ENCODE results near the gene DPH7.
A peak's percentile ranks its signal among the peaks of the same experiment; 100 is the strongest.

The DPH7 gene

DNA sequence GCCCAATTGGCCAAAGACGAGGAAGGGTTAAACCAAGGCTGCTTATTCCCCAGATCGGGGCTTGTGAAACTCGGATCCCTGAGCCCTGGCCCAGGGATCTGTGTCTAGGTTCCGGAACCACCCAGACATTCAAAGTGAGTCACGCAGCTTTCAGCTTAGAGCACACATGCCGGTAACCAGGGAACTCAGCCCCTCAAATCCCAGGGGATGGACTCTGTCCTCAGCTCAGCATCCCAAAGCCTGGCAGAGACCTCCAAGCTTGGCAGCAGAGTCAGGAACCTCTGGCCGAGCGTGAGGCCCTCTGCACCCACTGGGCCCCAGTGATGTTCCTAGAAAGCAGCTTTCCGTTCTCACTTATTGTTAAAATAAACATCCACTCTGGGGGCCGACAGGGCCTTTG is 33.6 kb downstream of the DPH7 start:
- no peak overlapping the region for H3K27ac ChIP-seq (ENCODE audit: low read depth, low read length)
- H3K79me1 ChIP-seq (ENCODE audit: low read length) = no peaks in the 10 kb centered on the region
- H4K5ac ChIP-seq (ENCODE audit: low read length) = no peak overlapping the region
- no CpG with 5 or more reads among the region's 10 CpGs for WGBS (ENCODE audit: extremely low coverage, insufficient coverage, low lambda C conversion rate)
- no peak overlapping the region for H2BK5ac ChIP-seq (ENCODE audit: low read length)
- no peaks in the 10 kb centered on the region for H3K4me1 ChIP-seq (ENCODE audit: control insufficient read depth, low read depth, low read length)
- no peak overlapping the region for H3K4ac ChIP-seq (ENCODE audit: low read depth, low read length)
- H3K9ac ChIP-seq (ENCODE audit: low read length) = no peak overlapping the region
- no peak overlapping the region for H2BK120ac ChIP-seq (ENCODE audit: low read depth, low read length)
- no peak overlapping the region for H3K18ac ChIP-seq (ENCODE audit: low read length)
- no peak overlapping the region for H4K8ac ChIP-seq (ENCODE audit: low read depth, low read length)
- H3K4me3 ChIP-seq (ENCODE audit: low read length) = no peak overlapping the region
- no peaks in the 10 kb centered on the region for H3K79me2 ChIP-seq (ENCODE audit: control insufficient read depth, insufficient read depth, low read length)
- H3K36me3 ChIP-seq (ENCODE audit: control insufficient read depth, insufficient read depth, low read length) = no peaks in the 10 kb centered on the region
- DNase-seq = no peak
- no peaks in the 10 kb centered on the region for H3K27me3 ChIP-seq (ENCODE audit: insufficient read depth, low read length, poor library complexity)
- no peak overlapping the region for H3K56ac ChIP-seq (ENCODE audit: low read length)
- no peak overlapping the region for H3K23ac ChIP-seq (ENCODE audit: low read length)
- no peak overlapping the region for H3K4me2 ChIP-seq (ENCODE audit: low read length)
- no peak overlapping the region for H2AK5ac ChIP-seq (ENCODE audit: low read length)
- H2BK15ac ChIP-seq (replicated peaks; ENCODE audit: low read depth) = no peak overlapping the region

DNA sequence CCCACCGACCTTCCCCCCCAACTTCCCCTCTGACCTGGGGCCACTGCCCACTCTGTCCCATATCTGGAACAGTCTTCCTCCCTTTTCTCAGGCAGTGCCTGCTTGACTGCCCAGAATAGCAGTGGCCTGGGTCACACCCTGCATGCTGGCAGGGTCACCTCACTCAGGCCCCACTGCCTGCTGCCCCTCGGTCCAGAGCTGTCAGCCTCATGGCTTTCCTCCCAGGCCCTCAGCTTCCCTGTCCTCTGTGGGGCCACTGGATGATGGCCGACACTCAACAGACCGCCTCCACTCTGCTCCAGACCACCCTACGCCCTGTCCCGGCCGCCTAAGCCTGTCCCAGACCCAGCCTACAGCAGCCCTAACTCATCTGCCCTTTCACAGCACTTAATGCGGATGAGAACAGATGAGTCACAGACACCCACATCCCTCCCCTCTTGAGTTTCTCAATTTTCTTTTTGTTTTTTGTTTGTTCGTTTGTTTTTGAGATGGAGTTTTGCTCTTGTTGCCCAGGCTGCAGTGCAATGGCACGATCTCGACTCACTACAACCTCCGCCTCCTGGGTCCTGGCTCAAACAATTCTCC is 34.5 kb downstream of the DPH7 start:
- Histone ChIP-seq H4K5ac (ENCODE audit: low read length) (no peak overlapping the region), H3K4ac (ENCODE audit: low read depth, low read length) (no peak overlapping the region), H3K27ac (ENCODE audit: low read depth, low read length) (no peak overlapping the region), H3K36me3 (ENCODE audit: control insufficient read depth, insufficient read depth, low read length) (no peaks in the 10 kb centered on the region), H3K79me1 (ENCODE audit: low read length) (no peaks in the 10 kb centered on the region), H3K27me3 (ENCODE audit: insufficient read depth, low read length, poor library complexity) (no peaks in the 10 kb centered on the region), H2BK120ac (ENCODE audit: low read depth, low read length) (no peak overlapping the region), H3K9ac (ENCODE audit: low read length) (no peak overlapping the region), H4K8ac (ENCODE audit: low read depth, low read length) (no peak overlapping the region), H3K4me3 (ENCODE audit: low read length) (no peak overlapping the region), H2BK5ac (ENCODE audit: low read length) (no peak overlapping the region), H2AK5ac (ENCODE audit: low read length) (no peak overlapping the region), H3K56ac (ENCODE audit: low read length) (no peak overlapping the region), H3K4me2 (ENCODE audit: low read length) (no peak overlapping the region), H2BK15ac (replicated peaks; ENCODE audit: low read depth) (no peak overlapping the region), H3K18ac (ENCODE audit: low read length) (no peak overlapping the region), H3K4me1 (ENCODE audit: control insufficient read depth, low read depth, low read length) (no peaks in the 10 kb centered on the region), H3K79me2 (ENCODE audit: control insufficient read depth, insufficient read depth, low read length) (no peaks in the 10 kb centered on the region), H3K23ac (ENCODE audit: low read length) (no peak overlapping the region)
- no CpG with 5 or more reads among the region's 12 CpGs for whole genome bisulfite sequencing (ENCODE audit: extremely low coverage, insufficient coverage, low lambda C conversion rate)
- no peak for DNase-seq

DNA sequence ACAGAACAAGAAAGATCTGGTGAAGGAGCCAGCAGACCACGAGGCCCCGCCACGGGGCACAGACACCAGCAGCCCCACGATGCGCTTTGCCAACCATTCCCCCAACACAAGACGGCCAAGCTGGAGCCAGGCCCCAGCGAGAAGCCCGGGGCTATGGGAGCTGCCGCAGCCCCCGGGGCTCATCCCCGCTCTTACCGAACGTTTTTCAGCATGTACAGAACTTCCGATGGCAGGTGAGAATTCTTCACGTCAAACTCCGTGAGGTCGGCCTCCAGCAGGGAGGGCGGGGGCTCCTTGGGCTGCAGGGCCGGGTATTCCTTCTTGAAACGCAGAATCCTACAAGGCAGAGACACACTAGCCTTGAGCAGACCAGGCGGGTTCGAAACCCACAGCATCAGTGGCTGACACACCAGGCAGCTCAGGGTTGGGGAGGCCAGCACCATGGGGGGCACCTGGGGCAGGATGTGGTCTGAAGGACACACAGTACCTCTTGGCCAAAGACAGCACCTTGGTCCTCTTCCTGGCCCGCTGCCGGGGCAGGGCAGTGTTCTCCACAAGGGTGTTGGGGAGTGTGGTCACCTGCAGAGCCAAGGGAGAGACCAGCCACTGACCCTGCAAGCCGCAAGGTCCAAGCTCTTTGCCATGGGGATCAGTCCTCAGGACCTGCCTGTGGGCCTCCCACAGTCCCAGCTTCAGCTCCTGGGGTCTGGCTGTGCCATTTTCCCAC is 35.3 kb downstream of the DPH7 start:
- no peak overlapping the region for H2BK120ac ChIP-seq (ENCODE audit: low read depth, low read length)
- no peak overlapping the region for H3K4ac ChIP-seq (ENCODE audit: low read depth, low read length)
- no peaks in the 10 kb centered on the region for H3K79me2 ChIP-seq (ENCODE audit: control insufficient read depth, insufficient read depth, low read length)
- H3K18ac ChIP-seq (ENCODE audit: low read length) = no peak overlapping the region
- H3K27ac ChIP-seq (ENCODE audit: low read depth, low read length) = no peak overlapping the region
- H3K36me3 ChIP-seq (ENCODE audit: control insufficient read depth, insufficient read depth, low read length) = no peaks in the 10 kb centered on the region
- no peak overlapping the region for H3K56ac ChIP-seq (ENCODE audit: low read length)
- H3K9ac ChIP-seq (ENCODE audit: low read length) = no peak overlapping the region
- no peaks in the 10 kb centered on the region for H3K27me3 ChIP-seq (ENCODE audit: insufficient read depth, low read length, poor library complexity)
- peak overlapping the region; percentile 66 for H3K23ac ChIP-seq (ENCODE audit: low read length)
- no peak overlapping the region for H4K8ac ChIP-seq (ENCODE audit: low read depth, low read length)
- H3K4me2 ChIP-seq (ENCODE audit: low read length) = no peak overlapping the region
- H3K79me1 ChIP-seq (ENCODE audit: low read length) = no peaks in the 10 kb centered on the region
- no peaks in the 10 kb centered on the region for H3K4me1 ChIP-seq (ENCODE audit: control insufficient read depth, low read depth, low read length)
- H2BK15ac ChIP-seq (replicated peaks; ENCODE audit: low read depth) = no peak overlapping the region
- H2AK5ac ChIP-seq (ENCODE audit: low read length) = no peak overlapping the region
- no peak overlapping the region for H4K5ac ChIP-seq (ENCODE audit: low read length)
- H2BK5ac ChIP-seq (ENCODE audit: low read length) = no peak overlapping the region
- no CpG with 5 or more reads among the region's 25 CpGs for whole genome bisulfite sequencing (ENCODE audit: extremely low coverage, insufficient coverage, low lambda C conversion rate)
- DNase-seq = no peak
- H3K4me3 ChIP-seq (ENCODE audit: low read length) = no peak overlapping the region

DNA sequence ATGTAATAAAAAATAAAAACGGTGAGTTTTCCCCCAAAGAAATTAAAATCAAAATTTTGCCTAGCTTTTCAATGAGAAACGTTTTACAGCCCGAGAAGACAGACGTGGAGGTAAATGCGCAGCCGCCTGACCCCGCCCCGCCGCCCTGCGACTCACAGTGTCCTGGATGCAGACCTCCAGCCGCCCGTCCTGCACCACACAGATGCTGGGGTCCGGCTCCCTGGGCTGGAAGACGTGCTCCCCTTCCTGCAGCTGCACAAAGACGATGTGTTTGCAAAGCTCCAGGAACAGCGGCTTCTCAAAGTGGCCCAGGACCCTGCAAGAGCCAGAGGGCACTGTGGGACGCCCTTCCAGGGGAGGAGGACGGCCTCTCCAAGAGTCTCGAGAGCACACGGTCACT is 36.2 kb downstream of the DPH7 start:
- H3K4me2 ChIP-seq (ENCODE audit: low read length) = no peak overlapping the region
- no peaks in the 10 kb centered on the region for H3K36me3 ChIP-seq (ENCODE audit: control insufficient read depth, insufficient read depth, low read length)
- H3K9ac ChIP-seq (ENCODE audit: low read length) = no peak overlapping the region
- H3K23ac ChIP-seq (ENCODE audit: low read length) = no peak overlapping the region
- no peak overlapping the region for H4K8ac ChIP-seq (ENCODE audit: low read depth, low read length)
- DNase-seq = no peak
- H2BK5ac ChIP-seq (ENCODE audit: low read length) = no peak overlapping the region
- no peak overlapping the region for H2BK120ac ChIP-seq (ENCODE audit: low read depth, low read length)
- no peak overlapping the region for H3K4ac ChIP-seq (ENCODE audit: low read depth, low read length)
- no peak overlapping the region for H2BK15ac ChIP-seq (replicated peaks; ENCODE audit: low read depth)
- H3K4me3 ChIP-seq (ENCODE audit: low read length) = no peak overlapping the region
- H3K27me3 ChIP-seq (ENCODE audit: insufficient read depth, low read length, poor library complexity) = no peaks in the 10 kb centered on the region
- H3K4me1 ChIP-seq (ENCODE audit: control insufficient read depth, low read depth, low read length) = no peaks in the 10 kb centered on the region
- H3K79me1 ChIP-seq (ENCODE audit: low read length) = no peaks in the 10 kb centered on the region
- WGBS (ENCODE audit: extremely low coverage, insufficient coverage, low lambda C conversion rate) = no CpG with 5 or more reads among the region's 20 CpGs
- H3K79me2 ChIP-seq (ENCODE audit: control insufficient read depth, insufficient read depth, low read length) = no peaks in the 10 kb centered on the region
- no peak overlapping the region for H3K18ac ChIP-seq (ENCODE audit: low read length)
- no peak overlapping the region for H2AK5ac ChIP-seq (ENCODE audit: low read length)
- no peak overlapping the region for H3K56ac ChIP-seq (ENCODE audit: low read length)
- H4K5ac ChIP-seq (ENCODE audit: low read length) = no peak overlapping the region
- H3K27ac ChIP-seq (ENCODE audit: low read depth, low read length) = no peak overlapping the region

DNA sequence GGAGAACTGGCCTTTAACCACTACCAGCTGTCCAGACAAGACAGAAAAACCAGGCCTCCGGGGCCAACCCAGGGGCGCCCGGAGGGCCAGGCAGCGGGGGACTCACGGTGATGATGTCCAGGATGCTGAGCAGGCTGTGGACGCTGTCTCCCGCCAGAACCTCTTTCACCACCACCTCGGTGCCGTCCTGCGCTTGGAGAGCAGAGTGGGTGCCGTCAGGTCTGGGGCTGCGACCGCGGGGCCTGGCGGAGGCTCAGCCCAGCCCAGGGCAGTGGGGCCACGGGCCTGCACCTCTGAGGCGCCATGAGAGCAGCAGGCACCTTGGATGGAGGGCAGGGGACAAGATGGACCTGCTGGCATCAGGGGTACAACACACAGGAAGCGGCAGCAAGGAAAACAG is 38.2 kb downstream of the DPH7 start:
- Histone ChIP-seq H2BK120ac (ENCODE audit: low read depth, low read length) (no peak overlapping the region), H3K79me2 (ENCODE audit: control insufficient read depth, insufficient read depth, low read length) (no peaks in the 10 kb centered on the region), H3K27ac (ENCODE audit: low read depth, low read length) (no peak overlapping the region), H3K18ac (ENCODE audit: low read length) (no peak overlapping the region), H2BK15ac (replicated peaks; ENCODE audit: low read depth) (no peak overlapping the region), H3K4me2 (ENCODE audit: low read length) (no peak overlapping the region), H3K23ac (ENCODE audit: low read length) (no peak overlapping the region), H3K56ac (ENCODE audit: low read length) (no peak overlapping the region), H4K5ac (ENCODE audit: low read length) (no peak overlapping the region), H3K4me1 (ENCODE audit: control insufficient read depth, low read depth, low read length) (no peaks in the 10 kb centered on the region), H4K8ac (ENCODE audit: low read depth, low read length) (no peak overlapping the region), H3K4ac (ENCODE audit: low read depth, low read length) (no peak overlapping the region), H2AK5ac (ENCODE audit: low read length) (no peak overlapping the region), H3K27me3 (ENCODE audit: insufficient read depth, low read length, poor library complexity) (no peaks in the 10 kb centered on the region), H3K9ac (ENCODE audit: low read length) (no peak overlapping the region), H3K4me3 (ENCODE audit: low read length) (no peak overlapping the region), H2BK5ac (ENCODE audit: low read length) (no peak overlapping the region), H3K79me1 (ENCODE audit: low read length) (no peaks in the 10 kb centered on the region), H3K36me3 (ENCODE audit: control insufficient read depth, insufficient read depth, low read length) (no peaks in the 10 kb centered on the region)
- DNase-seq = no peak
- WGBS (ENCODE audit: extremely low coverage, insufficient coverage, low lambda C conversion rate) = no CpG with 5 or more reads among the region's 18 CpGs

DNA sequence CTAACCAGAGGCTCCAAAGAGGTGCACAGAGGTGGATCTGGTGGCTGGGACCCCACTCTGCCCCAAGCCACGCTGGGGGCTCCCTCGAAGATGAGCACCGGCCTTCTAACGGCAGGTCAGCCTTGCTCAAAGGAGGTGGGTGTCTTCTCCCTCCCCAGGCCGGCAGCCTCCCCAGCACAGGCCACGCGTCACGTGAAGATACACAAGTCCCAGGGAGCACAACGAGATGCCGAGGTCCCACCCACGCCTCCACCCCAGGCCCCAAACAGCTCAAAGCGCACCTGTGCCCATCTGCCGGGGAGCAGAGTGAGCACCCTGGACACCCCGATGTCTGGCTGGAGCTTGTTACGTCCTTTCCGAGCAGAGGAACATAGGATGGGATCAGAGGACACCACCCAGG is 40.7 kb downstream of the DPH7 start:
- no peak overlapping the region for H3K23ac ChIP-seq (ENCODE audit: low read length)
- no peak overlapping the region for H3K27ac ChIP-seq (ENCODE audit: low read depth, low read length)
- DNase-seq = no peak
- H3K79me1 ChIP-seq (ENCODE audit: low read length) = no peaks in the 10 kb centered on the region
- WGBS (ENCODE audit: extremely low coverage, insufficient coverage, low lambda C conversion rate) = no CpG with 5 or more reads among the region's 16 CpGs
- H3K4me1 ChIP-seq (ENCODE audit: control insufficient read depth, low read depth, low read length) = no peaks in the 10 kb centered on the region
- no peak overlapping the region for H2BK5ac ChIP-seq (ENCODE audit: low read length)
- H4K8ac ChIP-seq (ENCODE audit: low read depth, low read length) = no peak overlapping the region
- no peak overlapping the region for H3K18ac ChIP-seq (ENCODE audit: low read length)
- no peak overlapping the region for H3K4me2 ChIP-seq (ENCODE audit: low read length)
- H3K27me3 ChIP-seq (ENCODE audit: insufficient read depth, low read length, poor library complexity) = no peaks in the 10 kb centered on the region
- no peaks in the 10 kb centered on the region for H3K36me3 ChIP-seq (ENCODE audit: control insufficient read depth, insufficient read depth, low read length)
- no peak overlapping the region for H2AK5ac ChIP-seq (ENCODE audit: low read length)
- H4K5ac ChIP-seq (ENCODE audit: low read length) = no peak overlapping the region
- H3K4ac ChIP-seq (ENCODE audit: low read depth, low read length) = no peak overlapping the region
- no peak overlapping the region for H3K9ac ChIP-seq (ENCODE audit: low read length)
- no peak overlapping the region for H3K4me3 ChIP-seq (ENCODE audit: low read length)
- H2BK15ac ChIP-seq (replicated peaks; ENCODE audit: low read depth) = no peak overlapping the region
- no peak overlapping the region for H2BK120ac ChIP-seq (ENCODE audit: low read depth, low read length)
- H3K56ac ChIP-seq (ENCODE audit: low read length) = no peak overlapping the region
- H3K79me2 ChIP-seq (ENCODE audit: control insufficient read depth, insufficient read depth, low read length) = no peaks in the 10 kb centered on the region

Data from mesendoderm (in vitro differentiated cells).